K562 (cell line): Measurements from ENCODE around the gene SLC7A6. TPM values are rescaled to one million over a fixed set of nuclear protein-coding genes. Genes with fewer than 3 reads are reported as not detected.

Source experiments
- CHD7 ChIP-seq: fragments of 200-600 bp; sonication (generic); IDR thresholded peaks from one replicate; pipeline ENCODE4 v1.6.1; 2012; ENCODE audit warnings: mild to moderate bottlenecking, low read depth, low read length, inconsistent platforms
- PHB ChIP-seq: fragments of 250-450 bp; sonication (Bioruptor Pico); IDR thresholded peaks from 2 replicates; pipeline ENCODE4 v1.5.0; 2021
- RBBP5 ChIP-seq: fragments of 200-600 bp; sonication (generic); IDR thresholded peaks from 2 replicates; pipeline ENCODE4 v1.6.1; 2012; ENCODE audit warnings: borderline replicate concordance, mild to moderate bottlenecking, low read length, control low read depth, inconsistent platforms; ENCODE audit not compliant: insufficient read depth, poor library complexity, severe bottlenecking
- RBM17 ChIP-seq: fragments of 200-400 bp; formaldehyde crosslinking; IDR thresholded peaks from 2 replicates; pipeline ENCODE4 v1.6.1; 2017; ENCODE audit warnings: low read depth, mild to moderate bottlenecking, low read length, borderline replicate concordance
- RNF219 ChIP-seq: fragments of 250-450 bp; sonication (Bioruptor Pico); IDR thresholded peaks from 2 replicates; pipeline ENCODE4 v1.5.0; 2022; ENCODE audit warnings: mild to moderate bottlenecking
- polyA plus RNA-seq, 8 experiments: library from polyadenylated mRNA; depleted of rRNA in 4 of 8; stranded (reverse) in 5 of 8; unstranded in 3 of 8; fragments of >200 nt; fragmentation: Nextera tagmentation in 2 of 8; fragmentation: Illumina TruSeq in 1 of 8; extraction: Ambion mirVana in 2 of 8; extraction: Trizol in 1 of 8; gene quantifications; 2 replicates each; pipeline versions ENCODE4 v1.2.1 to v1.2.3, GENCODE V29; 2011 to 2014; ENCODE audit warnings: inconsistent platforms in 1 of 8, missing spikeins in 1 of 8
- total RNA-seq, 7 experiments: library from RNA; depleted of rRNA in 6 of 7; stranded (reverse); fragments of >200 nt in 6 of 7; fragmentation: Illumina TruSeq in 2 of 7; extraction: Trizol in 2 of 7; gene quantifications; 2 replicates each; pipeline versions ENCODE4 v1.2.1 to v1.2.3, GENCODE V29; 2011 to 2021; ENCODE audit warnings: low replicate concordance in 1 of 7
- TF ChIP-seq, protein P1 (sequence below): fragments of 250-450 bp; sonication (Bioruptor Pico); IDR thresholded peaks from 2 replicates; pipeline ENCODE4 v1.5.0; 2021

The SLC7A6 gene
- total and polyA plus RNA-seq, 9 of the 15 experiments (the other 6 are each of a cell fraction or from before 2014, with no cell fraction given) = 12.6 to 60.1 (median 29.8) TPM

DNA sequence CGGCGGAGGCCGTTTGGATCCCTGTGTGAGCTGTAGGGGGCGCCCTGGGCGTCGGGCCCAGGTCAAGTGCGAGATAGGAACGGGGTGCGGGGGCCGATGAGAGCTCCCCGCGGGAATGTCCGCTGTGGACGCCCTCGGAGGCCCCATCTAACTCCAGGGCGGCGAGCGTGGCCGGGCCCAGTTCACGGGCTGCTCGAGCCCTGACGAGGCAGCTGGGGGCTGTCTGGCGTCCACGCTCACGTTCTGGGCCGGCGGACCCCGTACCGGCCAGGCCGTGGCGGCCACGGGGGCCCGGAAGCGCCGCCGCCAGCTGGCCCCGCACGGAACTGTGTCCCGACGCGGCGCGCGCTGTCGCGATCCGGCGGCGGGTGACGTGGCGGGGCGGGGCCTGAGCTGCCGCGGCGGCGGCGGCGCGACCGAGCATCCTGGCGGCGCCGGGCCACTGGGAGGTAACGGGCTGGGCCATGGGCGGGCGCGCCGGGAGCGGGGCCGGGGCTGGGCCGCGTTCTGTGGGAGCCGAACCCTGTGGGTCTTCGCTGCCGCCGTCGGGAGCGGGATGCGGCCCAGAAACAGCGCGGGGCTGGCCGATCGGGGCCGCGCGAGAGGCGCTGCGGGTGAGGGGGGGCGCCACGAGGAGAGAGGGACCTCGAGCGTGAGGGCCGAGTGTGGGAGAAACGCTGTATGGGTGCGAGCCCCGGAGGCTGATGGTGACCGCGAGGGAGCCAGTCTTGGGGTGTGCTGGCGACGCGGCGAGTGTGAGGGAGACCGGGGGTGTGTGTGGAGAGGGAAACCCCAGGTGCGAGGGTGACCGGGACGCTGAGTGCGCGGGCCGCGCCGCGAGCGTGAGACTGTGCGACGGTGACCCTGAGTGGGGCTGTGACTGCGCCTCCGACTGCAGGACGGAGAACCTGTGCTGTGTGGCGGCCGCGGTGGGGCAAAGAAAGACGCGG lies at the start of gene SLC7A6 (continued):
- TF ChIP-seq CHD7 = no peak
- TF ChIP-seq, protein P1, sequence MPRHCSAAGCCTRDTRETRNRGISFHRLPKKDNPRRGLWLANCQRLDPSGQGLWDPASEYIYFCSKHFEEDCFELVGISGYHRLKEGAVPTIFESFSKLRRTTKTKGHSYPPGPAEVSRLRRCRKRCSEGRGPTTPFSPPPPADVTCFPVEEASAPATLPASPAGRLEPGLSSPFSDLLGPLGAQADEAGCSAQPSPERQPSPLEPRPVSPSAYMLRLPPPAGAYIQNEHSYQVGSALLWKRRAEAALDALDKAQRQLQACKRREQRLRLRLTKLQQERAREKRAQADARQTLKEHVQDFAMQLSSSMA = 0 out of 2 replicates have a peak, but pooled peaks have one; percentile 48
- no peak for TF ChIP-seq RBBP5
- no peak for TF ChIP-seq RNF219 (CRISPR knock-in tag)
- no peak for TF ChIP-seq PHB (CRISPR knock-in tag)
- TF ChIP-seq RBM17 = no peak
